ENCODE results near the gene YAE1. TPM values are rescaled to one million over a fixed set of nuclear protein-coding genes. Genes with fewer than 3 reads are reported as not detected.

YAE1 gene, protein sequence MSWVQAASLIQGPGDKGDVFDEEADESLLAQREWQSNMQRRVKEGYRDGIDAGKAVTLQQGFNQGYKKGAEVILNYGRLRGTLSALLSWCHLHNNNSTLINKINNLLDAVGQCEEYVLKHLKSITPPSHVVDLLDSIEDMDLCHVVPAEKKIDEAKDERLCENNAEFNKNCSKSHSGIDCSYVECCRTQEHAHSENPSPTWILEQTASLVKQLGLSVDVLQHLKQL
- total RNA-seq, result 22.3 and 31.2 TPM in 2 replicates

DNA sequence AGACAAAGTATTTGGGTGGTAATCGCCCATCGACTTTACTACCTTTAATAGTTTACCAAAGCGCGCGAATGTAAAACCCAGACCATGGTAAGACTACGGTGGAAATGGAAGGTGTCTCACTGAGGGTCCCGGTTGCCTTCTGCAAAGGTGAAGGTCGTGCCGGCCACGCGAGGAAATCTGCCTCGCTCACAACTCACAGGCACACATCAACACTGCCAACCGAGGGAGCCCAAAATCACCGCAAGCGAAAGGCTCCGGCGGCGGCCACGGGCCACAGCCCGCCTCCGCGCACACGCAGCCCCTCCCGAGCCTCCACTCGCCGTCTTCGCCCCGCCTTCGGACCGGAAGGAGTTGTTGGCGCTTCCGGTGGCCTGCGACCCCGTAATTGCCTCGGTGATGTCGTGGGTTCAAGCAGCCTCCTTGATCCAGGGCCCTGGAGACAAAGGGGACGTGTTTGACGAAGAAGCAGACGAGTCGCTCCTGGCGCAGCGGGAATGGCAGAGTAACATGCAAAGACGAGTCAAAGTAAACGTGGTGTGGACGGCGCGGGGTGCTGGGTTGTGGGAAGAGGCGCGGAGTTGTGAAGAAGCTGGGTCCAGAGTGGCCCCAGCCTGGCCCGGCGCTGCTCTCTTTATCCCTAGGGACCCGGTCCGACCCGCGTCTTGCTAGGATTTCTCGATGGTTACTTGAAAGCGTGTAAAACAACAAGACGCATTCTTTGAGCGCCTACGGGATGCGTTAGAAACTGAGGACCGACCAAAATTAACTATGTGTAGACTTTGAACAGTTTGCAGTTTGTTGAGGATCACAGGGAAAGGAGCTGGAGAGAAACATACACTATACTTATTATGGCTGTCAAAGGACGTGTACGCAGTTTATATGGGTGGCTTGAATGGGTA, at the start of gene YAE1:
YAE1 (plus strand) TSS at position 382 of the 899 bp plus-strand sequence; CDS start at position 397, 15 bp downstream.

Other genes starting within 250 kb of the YAE1 start
- gene RALA, start 57.2 kb downstream of the YAE1 start, total RNA-seq, result 16.8 and 21.3 TPM in 2 replicates

All from hair follicular keratinocyte (primary cell).